HG02798 (cell line): Measurements from ENCODE around the gene PHF21A.

Experiments
- ATAC-seq: cut with Tn5 transposase; IDR thresholded peaks from one replicate; pipeline ENCODE4 v1.9.1; 2021; ENCODE audit warnings: mild to moderate bottlenecking; ENCODE audit not compliant: unreplicated experiment, poor library complexity

PHF21A gene

GRCh38 chr11:45926536-45927331, 194.5 kb downstream of the PHF21A start:
- no peak for ATAC-seq

GRCh38 chr11:45926001-45926401, 195.3 kb downstream of the PHF21A start:
- no peak for ATAC-seq

GRCh38 chr11:45925550-45925949, 195.7 kb downstream of the PHF21A start:
- no peak for ATAC-seq

GRCh38 chr11:45924927-45925326, 196.3 kb downstream of the PHF21A start:
- ATAC-seq, result no peak

- ATAC-seq, result no peak
Observed at GRCh38 chr11:45924036-45924915, 197.0 kb downstream of the PHF21A start.

GRCh38 chr11:45922425-45923082, 198.7 kb downstream of the PHF21A start, which contains the start of gene LARGE2:
LARGE2 (plus strand) TSS chr11:45922656; CDS start chr11:45922883, 227 bp downstream.
- no peak for ATAC-seq

- no peak for ATAC-seq
Observed at GRCh38 chr11:45921561-45922424, 199.5 kb downstream of the PHF21A start.

GRCh38 chr11:45920531-45921477, 200.4 kb downstream of the PHF21A start:
- no peak for ATAC-seq

- no peak for ATAC-seq
Observed at GRCh38 chr11:45919806-45920530, 201.3 kb downstream of the PHF21A start.

GRCh38 chr11:45918962-45919675, 202.1 kb downstream of the PHF21A start:
- ATAC-seq, result no peak

- ATAC-seq, result peak; percentile 53
Observed at GRCh38 chr11:45918331-45918941, 202.8 kb downstream of the PHF21A start.

- ATAC-seq, result peak; percentile 85
Observed at GRCh38 chr11:45917623-45918330, 203.5 kb downstream of the PHF21A start, which contains the start of gene PEX16. PEX16 (minus strand) TSS chr11:45917877; CDS start chr11:45917811, 66 bp downstream.

GRCh38 chr11:45917286-45917622, 204.0 kb downstream of the PHF21A start:
- ATAC-seq, result peak; percentile 0

GRCh38 chr11:45915446-45915845, 205.8 kb downstream of the PHF21A start:
- no peak for ATAC-seq

GRCh38 chr11:45913942-45914635, 207.2 kb downstream of the PHF21A start:
- ATAC-seq, result no peak

- ATAC-seq, result no peak
Observed at GRCh38 chr11:45913514-45913913, 207.7 kb downstream of the PHF21A start.
